Vagina (tissue), 2 donors: ENCODE data around the gene ANKRD35. TPM values are rescaled to one million over a fixed set of nuclear protein-coding genes. Genes with fewer than 3 reads are reported as not detected.
A peak's percentile ranks its signal among the peaks of the same experiment; 100 is the strongest.

ENCODE experiments used
- DNase-seq, 2 donors: peaks; one replicate each; pipeline ENCODE4 v3.0.0-alpha.2; 2017; ENCODE audit errors: extremely low spot score in 2 of 2
- H3K27ac ChIP-seq: fragments of 200-600 bp; sonication (generic); one replicate; pipeline ENCODE4 v1.5.1; 2019
- H3K27me3 ChIP-seq: fragments of 200-600 bp; sonication (generic); one replicate; pipeline ENCODE4 v1.5.1; 2019
- H3K36me3 ChIP-seq, 2 donors: fragments of 200-600 bp; sonication (generic); one replicate each; pipeline ENCODE4 v1.5.1; 2017 to 2019
- H3K4me1 ChIP-seq: fragments of 200-600 bp; sonication (generic); one replicate; pipeline ENCODE4 v1.5.1; 2019
- H3K4me3 ChIP-seq, 2 donors: fragments of 200-600 bp; sonication (generic); 1 replicate in 1 of 2; 2 replicates in 1 of 2; pipeline ENCODE4 v1.5.1; 2016 to 2019
- H3K9me3 ChIP-seq: fragments of 200-600 bp; sonication (generic); one replicate; pipeline ENCODE4 v1.5.1; 2019
- CTCF ChIP-seq, 3 experiments: fragments of 450-650 bp in 2 of 3; fragments of 200-600 bp in 1 of 3; sonication (generic) in 1 of 3; IDR thresholded peaks; one replicate each; pipeline ENCODE4 v1.5.1; 2017 to 2019; ENCODE audit warnings: antibody characterized with exemption in 3 of 3, mild to moderate bottlenecking in 2 of 3, moderate library complexity in 2 of 3
- POLR2A ChIP-seq, 2 donors: fragments of 450-650 bp; IDR thresholded peaks; one replicate each; pipeline ENCODE4 v1.6.1; 2017; ENCODE audit warnings: antibody characterized with exemption in 2 of 2, mild to moderate bottlenecking in 2 of 2, moderate library complexity in 2 of 2
- POLR2AphosphoS5 ChIP-seq, 2 donors: sonication (generic); formaldehyde crosslinking; IDR thresholded peaks; one replicate each; pipeline ENCODE4 v1.9.0; 2017; ENCODE audit warnings: antibody characterized with exemption in 2 of 2, mild to moderate bottlenecking in 2 of 2, low read depth in 1 of 2; ENCODE audit not compliant: insufficient read depth in 1 of 2
- intact Hi-C: fragments of 100-400 bp; cut with DNase I; formaldehyde crosslinking; loops from one replicate; pipeline ENCODE4 v1.15.1; 2023
- total RNA-seq: library from RNA; depleted of rRNA; stranded (reverse); fragments of >200 nt; gene quantifications from one replicate; pipeline ENCODE4 v1.2.3, GENCODE V29; 2016

ANKRD35 gene
- total RNA-seq, 1 donor from 2014 or later, result 17.9 TPM

- intact Hi-C loops, result no loop called here
- no peak for TF ChIP-seq CTCF (IDR thresholded peaks at IDR 0.05)
- TF ChIP-seq POLR2AphosphoS5 (IDR thresholded peaks at IDR 0.05; ENCODE audit: insufficient read depth in 1 of 2, low read depth in 1 of 2), result no peak
- TF ChIP-seq POLR2A (IDR thresholded peaks at IDR 0.05), result no peak
- Histone ChIP-seq H3K36me3 (no peaks in the 10 kb centered on the region), H3K4me3 (no peak overlapping the region), H3K9me3 (no peaks in the 10 kb centered on the region), H3K4me1 (peaks cover 14% of the 10 kb centered on the region), H3K27me3 (no peaks in the 10 kb centered on the region), H3K27ac (no peak overlapping the region)
- no peak for DNase-seq
Observed at GRCh38 chr1:145868232-145868631, 17.4 kb downstream of the ANKRD35 start.

GRCh38 chr1:145863282-145864018 lies 22.2 kb downstream of the ANKRD35 start:
- no peak overlapping the region for H3K27ac ChIP-seq
- H3K9me3 ChIP-seq, result no peaks in the 10 kb centered on the region
- H3K27me3 ChIP-seq, result no peaks in the 10 kb centered on the region
- no peak overlapping the region for H3K4me3 ChIP-seq
- DNase-seq, result no peak
- intact Hi-C loops, result no loop called here
- no peaks in the 10 kb centered on the region for H3K36me3 ChIP-seq
- peaks cover 5% of the 10 kb centered on the region for H3K4me1 ChIP-seq
- TF ChIP-seq POLR2AphosphoS5 (IDR thresholded peaks at IDR 0.05; ENCODE audit: insufficient read depth in 1 of 2, low read depth in 1 of 2) (no peak), POLR2A (IDR thresholded peaks at IDR 0.05) (no peak), CTCF (IDR thresholded peaks at IDR 0.05) (no peak)

GRCh38 chr1:145859491-145860023 lies 26.1 kb downstream of the ANKRD35 start:
- Histone ChIP-seq H3K27ac (peak overlapping the region; percentile 86), H3K36me3 (peaks cover 0 to 23% of the 10 kb centered on the region in 2 donors), H3K27me3 (no peaks in the 10 kb centered on the region), H3K4me1 (peaks cover 20% of the 10 kb centered on the region), H3K4me3 (peak overlapping the region; percentile 66 to 88), H3K9me3 (no peaks in the 10 kb centered on the region)
- TF ChIP-seq CTCF (IDR thresholded peaks at IDR 0.05) (no peak), POLR2A (IDR thresholded peaks at IDR 0.05) (peak in 1 of 2 donors; percentile 90), POLR2AphosphoS5 (IDR thresholded peaks at IDR 0.05; ENCODE audit: insufficient read depth in 1 of 2, low read depth in 1 of 2) (peak in 1 of 2 donors; percentile 76)
- peak in 1 of 2 donors; percentile 94 for DNase-seq
- intact Hi-C loops, result loop anchor here (10.0 kb wide), 1 partner anchor 55 kb away; the partner anchor contains the start of genes ITGA10 and PEX11B

GRCh38 chr1:145858901-145859490 lies 26.7 kb downstream of the ANKRD35 start, which contains the start of gene PIAS3:
TSS of gene PIAS3 (minus strand) at chr1:145859081. CDS start at chr1:145858990, 91 bp downstream.
- H3K36me3 ChIP-seq, result peaks cover 0 to 28% of the 10 kb centered on the region in 2 donors
- peak within 1 kb of the TSS; percentile 66 to 88 for H3K4me3 ChIP-seq
- intact Hi-C loops, result loop anchor here (10.0 kb wide), 1 partner anchor 56 kb away; the partner anchor contains the start of genes ITGA10 and PEX11B
- no peaks in the 10 kb centered on the region for H3K9me3 ChIP-seq
- peak in 1 of 2 donors; percentile 96 for DNase-seq
- peaks cover 20% of the 10 kb centered on the region for H3K4me1 ChIP-seq
- no peaks in the 10 kb centered on the region for H3K27me3 ChIP-seq
- peak within 1 kb of the TSS; percentile 86 for H3K27ac ChIP-seq
- peak in 1 of 2 donors; percentile 77 for TF ChIP-seq POLR2A (IDR thresholded peaks at IDR 0.05)
- no peak for TF ChIP-seq CTCF (IDR thresholded peaks at IDR 0.05)
- peak; percentile 40 to 98 for TF ChIP-seq POLR2AphosphoS5 (IDR thresholded peaks at IDR 0.05; ENCODE audit: insufficient read depth in 1 of 2, low read depth in 1 of 2)
